Effector memory CD4-positive, alpha-beta T cell (primary cell): ENCODE results near the gene PDE1C.

Experiments
- DNase-seq, 3 donors: peaks; one replicate each; pipeline ENCODE4 v3.0.0-alpha.2; 2020
- H3K27ac ChIP-seq: 2 replicates; pipeline ENCODE4 v1.7.0; 2013; ENCODE audit warnings: mild to moderate bottlenecking, low read length, moderate library complexity; ENCODE audit not compliant: insufficient read depth, poor library complexity, severe bottlenecking
- H3K27me3 ChIP-seq: replicated peaks from 2 replicates; pipeline ENCODE4 v1.7.0; 2013; ENCODE audit warnings: mild to moderate bottlenecking, low read length; ENCODE audit not compliant: insufficient read depth, control insufficient read depth, poor library complexity, severe bottlenecking
- H3K36me3 ChIP-seq: 2 replicates; pipeline ENCODE4 v1.7.0; 2013; ENCODE audit warnings: mild to moderate bottlenecking, low read length, moderate library complexity; ENCODE audit not compliant: control insufficient read depth, insufficient read depth
- H3K4me1 ChIP-seq: 2 replicates; pipeline ENCODE4 v1.7.0; 2013; ENCODE audit warnings: low read length, mild to moderate bottlenecking; ENCODE audit not compliant: control insufficient read depth, insufficient read depth, poor library complexity, severe bottlenecking
- H3K4me3 ChIP-seq: 2 replicates; pipeline ENCODE4 v1.7.0; 2013; ENCODE audit warnings: low read length, low read depth, mild to moderate bottlenecking; ENCODE audit not compliant: insufficient read depth, poor library complexity, severe bottlenecking
- H3K9me3 ChIP-seq: 2 replicates; pipeline ENCODE4 v1.7.0; 2013; ENCODE audit warnings: mild to moderate bottlenecking, low read length, moderate library complexity; ENCODE audit not compliant: control insufficient read depth

PDE1C gene

DNA sequence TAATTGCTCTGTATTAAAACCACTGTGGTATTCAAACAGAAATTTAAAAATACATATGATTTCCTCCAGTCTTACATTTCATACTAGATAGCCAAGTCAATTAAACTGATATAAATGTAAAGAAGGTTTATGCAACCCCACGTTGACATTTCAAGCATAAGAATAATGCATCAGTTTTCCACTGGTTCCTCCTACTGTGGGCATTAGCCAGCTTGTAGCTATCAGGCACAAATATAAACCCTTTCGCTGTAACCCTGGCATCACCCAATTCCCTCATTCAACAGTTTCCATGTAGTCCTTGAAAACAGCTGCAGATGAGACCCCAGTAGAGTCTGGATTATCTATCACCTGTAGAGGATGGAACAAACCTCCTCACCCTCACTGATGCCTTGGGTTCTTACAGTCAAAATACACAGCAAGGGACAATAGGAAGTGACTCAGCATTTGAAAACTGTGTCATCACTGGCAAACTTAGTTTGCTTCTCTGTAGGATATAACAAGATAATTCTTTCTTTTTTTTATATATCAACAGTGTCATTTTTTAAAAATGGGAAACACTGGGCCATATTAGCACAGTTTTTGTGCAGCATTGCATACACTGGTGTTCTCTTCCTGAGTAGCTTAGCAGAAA is 113.0 kb downstream of the PDE1C start:
- DNase-seq = no peak
- H3K4me1 ChIP-seq = no peaks in the 10 kb centered on the region
- H3K27me3 ChIP-seq = no peaks in the 10 kb centered on the region
- H3K36me3 ChIP-seq = no peaks in the 10 kb centered on the region
- no peaks in the 10 kb centered on the region for H3K9me3 ChIP-seq
- no peak overlapping the region for H3K27ac ChIP-seq
- no peak overlapping the region for H3K4me3 ChIP-seq

DNA sequence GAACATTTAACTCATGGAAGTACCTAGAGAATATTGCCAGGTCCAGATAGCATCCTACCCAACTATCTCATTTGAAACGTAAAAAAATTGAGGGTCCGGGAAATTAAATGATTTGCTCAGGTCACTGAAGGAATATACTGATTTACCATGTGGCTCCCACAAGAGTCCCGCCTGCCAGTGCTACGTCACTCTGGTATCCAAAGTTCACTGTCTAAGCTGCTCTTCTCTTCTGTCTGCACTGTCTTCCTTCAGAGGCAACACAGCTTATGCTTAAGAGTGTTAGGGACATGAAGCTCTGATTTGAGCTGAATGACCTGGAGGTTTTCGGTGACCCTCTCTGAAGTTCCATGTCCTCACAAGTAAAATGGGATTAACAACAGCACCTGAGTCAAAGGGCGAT is 114.6 kb downstream of the PDE1C start:
- Histone ChIP-seq H3K27me3 (no peaks in the 10 kb centered on the region), H3K9me3 (no peaks in the 10 kb centered on the region), H3K4me1 (no peaks in the 10 kb centered on the region), H3K36me3 (no peaks in the 10 kb centered on the region), H3K4me3 (no peak overlapping the region), H3K27ac (no peak overlapping the region)
- no peak for DNase-seq

DNA sequence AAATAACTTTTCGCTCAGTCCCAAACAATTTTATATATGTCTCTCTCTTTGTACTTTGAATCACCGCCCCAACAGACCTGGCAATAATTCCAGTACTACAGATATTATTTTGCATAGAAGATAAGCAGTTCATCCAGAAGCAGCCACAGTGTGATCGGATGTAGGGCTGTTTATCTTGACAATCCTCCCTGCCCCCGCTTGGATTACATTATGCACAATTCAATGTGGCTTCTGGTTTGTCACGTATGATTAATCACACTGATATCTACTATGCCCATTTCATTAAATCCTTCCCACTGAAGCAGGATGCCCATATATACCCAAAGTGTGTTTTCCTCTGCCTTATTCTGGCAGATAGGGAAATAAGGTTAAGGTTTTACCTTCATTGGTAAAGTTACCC is 115.2 kb downstream of the PDE1C start:
- no peaks in the 10 kb centered on the region for H3K9me3 ChIP-seq
- DNase-seq = no peak
- no peaks in the 10 kb centered on the region for H3K4me1 ChIP-seq
- no peaks in the 10 kb centered on the region for H3K36me3 ChIP-seq
- H3K27me3 ChIP-seq = no peaks in the 10 kb centered on the region
- H3K27ac ChIP-seq = no peak overlapping the region
- H3K4me3 ChIP-seq = no peak overlapping the region

DNA sequence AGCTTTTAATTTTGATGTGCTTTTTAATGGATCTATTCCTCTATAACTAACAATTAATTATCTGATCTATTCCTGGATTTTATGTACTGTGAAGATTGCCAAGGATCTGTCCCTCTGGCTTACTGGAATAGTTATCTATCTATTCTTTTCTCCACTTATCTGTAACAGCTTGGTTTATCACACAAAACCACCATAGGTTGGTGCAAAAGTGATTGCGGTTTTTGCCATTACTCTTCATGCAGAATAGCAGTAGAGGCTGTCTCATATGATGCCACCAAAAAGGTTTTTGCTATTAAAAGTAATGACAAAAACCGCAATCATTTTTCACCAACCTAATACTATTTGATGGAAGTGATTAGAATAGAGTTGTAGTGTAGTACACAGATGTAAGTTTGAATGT is 115.7 kb downstream of the PDE1C start:
- no peaks in the 10 kb centered on the region for H3K9me3 ChIP-seq
- H3K27ac ChIP-seq = no peak overlapping the region
- H3K4me1 ChIP-seq = no peaks in the 10 kb centered on the region
- no peaks in the 10 kb centered on the region for H3K27me3 ChIP-seq
- H3K4me3 ChIP-seq = no peak overlapping the region
- H3K36me3 ChIP-seq = no peaks in the 10 kb centered on the region
- no peak for DNase-seq

DNA sequence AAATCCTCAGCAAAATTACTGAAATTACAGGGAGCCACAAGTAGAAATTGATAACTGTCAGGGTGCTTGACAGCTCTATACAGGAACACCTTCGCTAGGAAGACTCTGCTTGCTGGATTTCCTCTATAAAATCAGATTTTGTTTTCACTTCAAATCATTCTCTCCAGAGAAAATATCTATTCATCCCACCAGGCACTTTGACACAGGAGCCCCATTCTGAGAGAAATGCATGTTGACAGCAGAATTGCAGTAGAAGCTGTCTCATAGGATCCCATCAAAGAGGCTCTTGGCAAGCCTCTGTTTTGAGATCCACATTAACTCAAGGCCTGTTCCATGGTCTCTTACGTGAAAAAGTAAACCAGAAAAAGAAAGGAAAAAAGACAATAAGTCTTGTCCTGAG is 116.8 kb downstream of the PDE1C start:
- no peaks in the 10 kb centered on the region for H3K36me3 ChIP-seq
- no peaks in the 10 kb centered on the region for H3K9me3 ChIP-seq
- no peaks in the 10 kb centered on the region for H3K4me1 ChIP-seq
- DNase-seq = no peak
- no peak overlapping the region for H3K4me3 ChIP-seq
- H3K27ac ChIP-seq = no peak overlapping the region
- H3K27me3 ChIP-seq = no peaks in the 10 kb centered on the region

DNA sequence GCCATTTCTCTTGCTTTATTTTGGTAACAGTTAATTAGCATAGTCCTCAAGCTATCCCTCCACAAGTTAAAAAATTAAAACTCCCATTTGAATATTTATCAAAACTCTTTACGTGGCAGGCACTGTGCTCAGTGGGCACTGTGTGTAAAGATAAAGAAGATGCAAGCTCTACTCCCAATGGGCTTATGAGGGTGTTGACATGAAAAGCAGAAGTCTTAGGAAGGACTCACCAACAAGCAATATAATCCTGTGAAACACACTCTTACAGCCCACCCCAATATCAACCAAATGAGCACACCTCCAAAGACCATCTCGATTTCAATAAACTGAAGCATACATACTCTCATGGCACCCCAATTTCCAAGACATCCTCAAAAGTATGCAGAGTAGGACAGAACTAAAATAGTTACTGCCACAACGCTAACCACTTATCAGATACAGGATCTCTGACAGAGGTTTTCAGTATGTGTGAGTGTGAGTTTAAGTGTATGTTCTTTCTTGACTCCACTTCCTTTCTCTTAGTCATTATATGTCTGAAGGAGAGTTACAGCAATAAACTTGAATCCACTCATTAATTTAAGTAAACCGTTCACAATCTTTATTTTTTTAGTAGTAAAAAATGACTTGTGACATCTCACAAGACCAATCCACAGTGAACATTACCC is 120.0 kb downstream of the PDE1C start:
- H3K27ac ChIP-seq = no peak overlapping the region
- no peaks in the 10 kb centered on the region for H3K9me3 ChIP-seq
- H3K36me3 ChIP-seq = no peaks in the 10 kb centered on the region
- H3K27me3 ChIP-seq = no peaks in the 10 kb centered on the region
- H3K4me1 ChIP-seq = no peaks in the 10 kb centered on the region
- DNase-seq = no peak
- H3K4me3 ChIP-seq = no peak overlapping the region

DNA sequence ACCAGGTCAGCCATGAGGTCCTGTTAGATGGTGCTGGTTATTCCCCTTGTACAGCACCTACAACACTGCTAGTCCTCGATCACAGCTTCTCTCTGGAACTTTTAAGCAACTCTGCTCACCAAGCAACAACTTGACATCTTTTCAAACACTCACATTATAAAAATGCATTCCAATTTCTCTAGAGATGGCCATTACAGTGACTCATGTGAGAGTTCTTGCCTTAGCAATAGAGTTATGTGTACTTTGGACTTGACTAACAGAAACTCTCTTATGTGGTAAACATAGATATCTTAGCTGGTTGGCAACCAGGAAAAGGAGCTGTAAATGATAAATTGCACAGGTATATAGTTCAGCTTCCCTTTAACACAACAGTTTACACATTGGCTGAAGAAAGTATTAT is 122.2 kb downstream of the PDE1C start:
- Histone ChIP-seq H3K36me3 (no peaks in the 10 kb centered on the region), H3K9me3 (no peaks in the 10 kb centered on the region), H3K27ac (no peak overlapping the region), H3K27me3 (no peaks in the 10 kb centered on the region), H3K4me3 (no peak overlapping the region), H3K4me1 (no peaks in the 10 kb centered on the region)
- DNase-seq = no peak

DNA sequence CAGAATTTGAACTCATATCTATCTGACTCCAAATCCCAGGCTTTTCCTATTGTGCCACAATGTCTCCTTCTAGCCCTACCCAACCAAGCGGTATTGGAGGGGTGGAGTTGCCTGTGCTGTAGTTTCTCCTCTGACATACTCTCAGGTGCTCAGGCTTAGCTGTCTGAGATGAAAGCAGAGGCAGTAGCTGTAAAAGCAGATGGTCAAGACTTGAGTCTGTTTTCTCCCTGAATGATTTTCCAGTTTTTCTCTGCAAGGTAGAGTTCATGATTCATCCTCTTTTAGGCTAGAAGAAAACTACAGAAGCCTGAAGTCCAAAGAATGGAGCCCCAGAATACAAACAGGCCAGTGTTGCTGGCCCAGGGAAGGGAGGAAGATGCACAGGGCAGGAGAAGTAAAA is 130.0 kb downstream of the PDE1C start:
- H3K27me3 ChIP-seq = no peaks in the 10 kb centered on the region
- DNase-seq = no peak
- H3K27ac ChIP-seq = no peak overlapping the region
- H3K36me3 ChIP-seq = no peaks in the 10 kb centered on the region
- H3K4me3 ChIP-seq = no peak overlapping the region
- no peaks in the 10 kb centered on the region for H3K9me3 ChIP-seq
- H3K4me1 ChIP-seq = no peaks in the 10 kb centered on the region

DNA sequence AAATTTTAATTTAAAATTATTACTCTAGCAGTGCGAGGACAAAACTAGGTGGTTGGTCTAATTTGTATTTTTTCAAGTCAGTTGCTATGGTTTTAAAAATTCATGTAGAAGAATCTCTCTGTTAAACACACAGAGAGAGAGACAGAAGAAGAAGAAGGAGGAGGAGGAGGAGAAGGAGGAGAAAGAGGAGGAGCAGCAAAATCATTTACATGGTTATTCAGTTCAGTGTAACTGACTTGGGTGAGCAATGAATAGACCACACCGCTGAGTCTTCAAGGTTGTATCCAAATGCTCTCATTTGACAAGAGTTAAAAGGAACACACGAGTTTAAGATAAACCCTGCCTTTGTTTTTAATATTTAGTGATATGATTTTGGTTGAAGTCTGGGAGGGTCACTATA is 131.1 kb downstream of the PDE1C start:
- DNase-seq = no peak
- Histone ChIP-seq H3K27me3 (no peaks in the 10 kb centered on the region), H3K27ac (no peak overlapping the region), H3K9me3 (no peaks in the 10 kb centered on the region), H3K4me3 (no peak overlapping the region), H3K36me3 (no peaks in the 10 kb centered on the region), H3K4me1 (no peaks in the 10 kb centered on the region)

DNA sequence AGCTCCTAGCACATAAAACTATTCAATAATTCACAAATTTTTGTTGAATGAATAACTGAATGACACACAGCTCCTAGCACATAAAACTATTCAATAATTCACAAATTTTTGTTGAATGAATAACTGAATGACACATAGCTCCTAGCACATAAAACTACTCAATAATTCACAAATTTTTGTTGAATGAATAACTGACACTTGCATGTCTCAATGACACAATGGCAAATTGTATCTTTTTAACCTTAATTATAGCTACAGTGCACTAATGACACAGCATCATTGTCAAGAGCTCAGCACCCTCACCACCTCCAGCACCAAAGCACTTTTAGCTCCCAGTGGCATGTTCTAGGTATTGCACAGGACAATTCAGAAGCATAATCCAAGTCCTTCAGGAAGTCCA is 131.6 kb downstream of the PDE1C start:
- no peak for DNase-seq
- no peak overlapping the region for H3K27ac ChIP-seq

More for the DNA sequence above, 131.6 kb downstream of the PDE1C start:
- Histone ChIP-seq H3K9me3 (no peaks in the 10 kb centered on the region), H3K4me3 (no peak overlapping the region), H3K36me3 (no peaks in the 10 kb centered on the region), H3K27me3 (no peaks in the 10 kb centered on the region), H3K4me1 (no peaks in the 10 kb centered on the region)
